Mucosa of rectum (tissue), 2 donors: Measurements from ENCODE around the gene RAB3D.
"Not testable (repeated sequence)": the region's sequence is repeated elsewhere in the genome, so short reads cannot be mapped to it uniquely, and the experiment has no call there.

ENCODE experiments used
- H3K27ac ChIP-seq, 2 donors: one replicate each; pipeline ENCODE4 v1.7.0; 2013; ENCODE audit warnings: inconsistent platforms in 2 of 2, low read depth in 2 of 2, low read length in 2 of 2
- H3K27me3 ChIP-seq, 2 donors: one replicate each; pipeline ENCODE4 v1.7.0; 2013; ENCODE audit warnings: low read length in 2 of 2; ENCODE audit not compliant: control insufficient read depth in 2 of 2, insufficient read depth in 2 of 2
- H3K36me3 ChIP-seq, 2 donors: one replicate each; pipeline ENCODE4 v1.7.0; 2013; ENCODE audit warnings: low read length in 2 of 2; ENCODE audit not compliant: control insufficient read depth in 2 of 2, insufficient read depth in 2 of 2
- H3K4me1 ChIP-seq, 2 donors: one replicate each; pipeline ENCODE4 v1.7.0; 2013; ENCODE audit warnings: low read length in 2 of 2, mild to moderate bottlenecking in 1 of 2; ENCODE audit not compliant: control insufficient read depth in 2 of 2, insufficient read depth in 2 of 2
- H3K4me3 ChIP-seq, 2 donors: one replicate each; pipeline ENCODE4 v1.7.0; 2013; ENCODE audit warnings: low read length in 2 of 2
- H3K9ac ChIP-seq, 2 donors: one replicate each; pipeline ENCODE4 v1.7.0; 2013; ENCODE audit warnings: low read length in 2 of 2, low read depth in 1 of 2, mild to moderate bottlenecking in 1 of 2
- H3K9me3 ChIP-seq, 2 donors: one replicate each; pipeline ENCODE4 v1.7.0; 2013; ENCODE audit warnings: low read length in 2 of 2; ENCODE audit not compliant: control insufficient read depth in 2 of 2
- donor health status: healthy.
- donor health status: Normal muscosa, but diverticular disease.

Gene RAB3D

GRCh38 chr19:11323601-11324078, 15.8 kb downstream of the RAB3D start:
- Histone ChIP-seq H3K27me3 (no peaks in the 10 kb centered on the region), H3K4me3 (no peak overlapping the region), H3K4me1 (peaks cover 13 to 15% of the 10 kb centered on the region in 2 donors), H3K9ac (peak overlapping the region in 1 of 2 donors; percentile 29), H3K36me3 (peaks cover 3 to 4% of the 10 kb centered on the region in 2 donors), H3K27ac (peak overlapping the region; percentile 38 to 67), H3K9me3 (no peaks in the 10 kb centered on the region)

- Histone ChIP-seq H3K27ac (no peak overlapping the region), H3K36me3 (peaks cover 3 to 4% of the 10 kb centered on the region in 2 donors), H3K4me3 (no peak overlapping the region), H3K27me3 (no peaks in the 10 kb centered on the region), H3K9ac (no peak overlapping the region), H3K4me1 (peaks cover 13 to 15% of the 10 kb centered on the region in 2 donors), H3K9me3 (no peaks in the 10 kb centered on the region)
These were observed 17.0 kb downstream of the RAB3D start for GRCh38 chr19:11322269-11323024.

- no peaks in the 10 kb centered on the region for H3K9me3 ChIP-seq
- H3K36me3 ChIP-seq: no peaks in the 10 kb centered on the region
- H3K27ac ChIP-seq: no peak overlapping the region
- H3K4me1 ChIP-seq: peaks cover 13 to 15% of the 10 kb centered on the region in 2 donors
- H3K27me3 ChIP-seq: no peaks in the 10 kb centered on the region
- no peak overlapping the region for H3K9ac ChIP-seq
- no peak overlapping the region for H3K4me3 ChIP-seq
These were observed 18.0 kb downstream of the RAB3D start for GRCh38 chr19:11321191-11322126.

GRCh38 chr19:11320278-11320995, 19.0 kb downstream of the RAB3D start:
- peaks cover 13 to 15% of the 10 kb centered on the region in 2 donors for H3K4me1 ChIP-seq
- not testable (repeated sequence) for H3K27ac ChIP-seq, H3K27me3 ChIP-seq, H3K36me3 ChIP-seq, H3K4me3 ChIP-seq, H3K9ac ChIP-seq, H3K9me3 ChIP-seq

- Histone ChIP-seq H3K36me3 (no peaks in the 10 kb centered on the region), H3K27me3 (peaks cover 0 to 2% of the 10 kb centered on the region in 2 donors), H3K4me3 (no peak overlapping the region), H3K9ac (no peak overlapping the region), H3K4me1 (no peaks in the 10 kb centered on the region), H3K27ac (no peak overlapping the region), H3K9me3 (no peaks in the 10 kb centered on the region)
These were observed 33.1 kb downstream of the RAB3D start for GRCh38 chr19:11306337-11306736.

GRCh38 chr19:11304936-11305335, 34.5 kb downstream of the RAB3D start:
- no peaks in the 10 kb centered on the region for H3K4me1 ChIP-seq
- H3K9ac ChIP-seq: no peak overlapping the region
- H3K4me3 ChIP-seq: no peak overlapping the region
- H3K36me3 ChIP-seq: no peaks in the 10 kb centered on the region
- H3K27ac ChIP-seq: no peak overlapping the region
- peaks cover 0 to 2% of the 10 kb centered on the region in 2 donors for H3K27me3 ChIP-seq
- H3K9me3 ChIP-seq: no peaks in the 10 kb centered on the region

GRCh38 chr19:11300811-11301120, 38.7 kb downstream of the RAB3D start:
- Histone ChIP-seq H3K9me3 (no peaks in the 10 kb centered on the region), H3K9ac (no peak overlapping the region), H3K27ac (no peak overlapping the region), H3K4me3 (no peak overlapping the region), H3K27me3 (peaks cover 0 to 2% of the 10 kb centered on the region in 2 donors), H3K36me3 (no peaks in the 10 kb centered on the region), H3K4me1 (peaks cover 0 to 3% of the 10 kb centered on the region in 2 donors)

- Histone ChIP-seq H3K4me3 (no peak overlapping the region), H3K9ac (no peak overlapping the region), H3K9me3 (no peaks in the 10 kb centered on the region), H3K27me3 (peaks cover 0 to 2% of the 10 kb centered on the region in 2 donors), H3K36me3 (no peaks in the 10 kb centered on the region), H3K4me1 (peaks cover 0 to 8% of the 10 kb centered on the region in 2 donors), H3K27ac (no peak overlapping the region)
These were observed 39.3 kb downstream of the RAB3D start for GRCh38 chr19:11299946-11300810.

GRCh38 chr19:11296264-11296663, 43.2 kb downstream of the RAB3D start:
- Histone ChIP-seq H3K36me3 (no peaks in the 10 kb centered on the region), H3K27ac (no peak overlapping the region), H3K9me3 (no peaks in the 10 kb centered on the region), H3K9ac (no peak overlapping the region), H3K4me1 (peaks cover 7 to 14% of the 10 kb centered on the region in 2 donors), H3K4me3 (no peak overlapping the region), H3K27me3 (no peaks in the 10 kb centered on the region)
